ENCODE measurements around the gene RPL18. TPM values are rescaled to one million over a fixed set of nuclear protein-coding genes. Genes with fewer than 3 reads are reported as not detected.

RPL18 gene
- total and polyA plus RNA-seq, 2 experiments from 2014 or later: 659 to 1,266 TPM

GRCh38 chr19:48598996-48599700 is 19.8 kb downstream of the RPL18 start:
- Histone ChIP-seq H3K79me2 (ENCODE audit: insufficient read depth) (no peaks in the 10 kb centered on the region), H3K4me3 (no peak overlapping the region), H3K27me3 (replicated peaks; ENCODE audit: insufficient read depth) (no peaks in the 10 kb centered on the region; the same call in 1 of the 2 replicates), H3K4me1 (ENCODE audit: insufficient read depth) (no peaks in the 10 kb centered on the region), H4K20me1 (ENCODE audit: insufficient read depth) (no peaks in the 10 kb centered on the region), H3K9ac (no peak overlapping the region), H3K36me3 (ENCODE audit: low read depth) (no peaks in the 10 kb centered on the region), H3F3A (ENCODE audit: insufficient read depth) (no peaks in the 10 kb centered on the region), H2AFZ (no peak overlapping the region), H3K9me3 (ENCODE audit: low read depth) (no peaks in the 10 kb centered on the region), H3K9me2 (ENCODE audit: insufficient read depth) (no peaks in the 10 kb centered on the region), H3K4me2 (ENCODE audit: unreplicated experiment) (no peak overlapping the region), H3K27ac (no peak overlapping the region)
- in situ Hi-C loops (cut with MboI): no loop called here
- no peak for DNase-seq
- TF ChIP-seq EZH2 (IDR thresholded peaks at IDR 0.05; ENCODE audit: insufficient read depth, poor library complexity, severe bottlenecking): no peak
- TF ChIP-seq EZH2phosphoT487 (IDR thresholded peaks at IDR 0.05; ENCODE audit: insufficient read depth, low read depth): no peak
- 64 to 65% methylated on average over 27 to 30 of the region's 30 CpGs for WGBS, 2 experiments (ENCODE audit: low coverage in 1 of 2, low lambda C conversion rate in 2 of 2, missing lambda C conversion rate in 2 of 2)

- Histone ChIP-seq H2AFZ (no peak overlapping the region), H3K9me2 (ENCODE audit: insufficient read depth) (no peaks in the 10 kb centered on the region), H3F3A (ENCODE audit: insufficient read depth) (no peaks in the 10 kb centered on the region), H3K27ac (no peak overlapping the region), H3K4me3 (no peak overlapping the region), H3K9ac (no peak overlapping the region), H4K20me1 (ENCODE audit: insufficient read depth) (no peaks in the 10 kb centered on the region), H3K36me3 (ENCODE audit: low read depth) (no peaks in the 10 kb centered on the region), H3K79me2 (ENCODE audit: insufficient read depth) (no peaks in the 10 kb centered on the region), H3K27me3 (replicated peaks; ENCODE audit: insufficient read depth) (no peaks in the 10 kb centered on the region; the same call in 1 of the 2 replicates), H3K9me3 (ENCODE audit: low read depth) (no peaks in the 10 kb centered on the region), H3K4me2 (ENCODE audit: unreplicated experiment) (no peak overlapping the region), H3K4me1 (ENCODE audit: insufficient read depth) (no peaks in the 10 kb centered on the region)
- in situ Hi-C loops (cut with MboI): no loop called here
- DNase-seq: no peak
- TF ChIP-seq EZH2phosphoT487 (IDR thresholded peaks at IDR 0.05; ENCODE audit: insufficient read depth, low read depth): no peak
- no peak for TF ChIP-seq EZH2 (IDR thresholded peaks at IDR 0.05; ENCODE audit: insufficient read depth, poor library complexity, severe bottlenecking)
- WGBS, 2 experiments (ENCODE audit: low coverage in 1 of 2, low lambda C conversion rate in 2 of 2, missing lambda C conversion rate in 2 of 2): 80% methylated on average over 36 to 39 of the region's 39 CpGs
Observed at GRCh38 chr19:48596679-48597465, 22.1 kb downstream of the RPL18 start.

GRCh38 chr19:48596237-48596636 is 22.7 kb downstream of the RPL18 start:
- H3K4me3 ChIP-seq: no peak overlapping the region
- WGBS, 2 experiments (ENCODE audit: low coverage in 1 of 2, low lambda C conversion rate in 2 of 2, missing lambda C conversion rate in 2 of 2): 93% methylated on average over 3 to 4 of the region's 4 CpGs
- H3F3A ChIP-seq (ENCODE audit: insufficient read depth): no peaks in the 10 kb centered on the region
- no peaks in the 10 kb centered on the region for H3K36me3 ChIP-seq (ENCODE audit: low read depth)
- no peaks in the 10 kb centered on the region; the same call in 1 of the 2 replicates for H3K27me3 ChIP-seq (replicated peaks; ENCODE audit: insufficient read depth)
- no peaks in the 10 kb centered on the region for H4K20me1 ChIP-seq (ENCODE audit: insufficient read depth)
- no peak overlapping the region for H3K4me2 ChIP-seq (ENCODE audit: unreplicated experiment)
- TF ChIP-seq EZH2 (IDR thresholded peaks at IDR 0.05; ENCODE audit: insufficient read depth, poor library complexity, severe bottlenecking) (no peak), EZH2phosphoT487 (IDR thresholded peaks at IDR 0.05; ENCODE audit: insufficient read depth, low read depth) (no peak)
- no peak for DNase-seq
- no peaks in the 10 kb centered on the region for H3K9me2 ChIP-seq (ENCODE audit: insufficient read depth)
- H3K9me3 ChIP-seq (ENCODE audit: low read depth): no peaks in the 10 kb centered on the region
- H2AFZ ChIP-seq: no peak overlapping the region
- H3K9ac ChIP-seq: no peak overlapping the region
- no peak overlapping the region for H3K27ac ChIP-seq
- no peaks in the 10 kb centered on the region for H3K79me2 ChIP-seq (ENCODE audit: insufficient read depth)
- H3K4me1 ChIP-seq (ENCODE audit: insufficient read depth): no peaks in the 10 kb centered on the region
- in situ Hi-C loops (cut with MboI): no loop called here

- H3K9me2 ChIP-seq (ENCODE audit: insufficient read depth): no peaks in the 10 kb centered on the region
- no peak overlapping the region for H3K9ac ChIP-seq
- no peaks in the 10 kb centered on the region for H3K79me2 ChIP-seq (ENCODE audit: insufficient read depth)
- H3K4me1 ChIP-seq (ENCODE audit: insufficient read depth): no peaks in the 10 kb centered on the region
- no peaks in the 10 kb centered on the region for H3F3A ChIP-seq (ENCODE audit: insufficient read depth)
- H3K9me3 ChIP-seq (ENCODE audit: low read depth): no peaks in the 10 kb centered on the region
- no peaks in the 10 kb centered on the region for H3K36me3 ChIP-seq (ENCODE audit: low read depth)
- no peaks in the 10 kb centered on the region; the same call in 1 of the 2 replicates for H3K27me3 ChIP-seq (replicated peaks; ENCODE audit: insufficient read depth)
- H3K4me3 ChIP-seq: no peak overlapping the region
- TF ChIP-seq EZH2phosphoT487 (IDR thresholded peaks at IDR 0.05; ENCODE audit: insufficient read depth, low read depth) (no peak), EZH2 (IDR thresholded peaks at IDR 0.05; ENCODE audit: insufficient read depth, poor library complexity, severe bottlenecking) (no peak)
- in situ Hi-C loops (cut with MboI): no loop called here
- H3K27ac ChIP-seq: no peak overlapping the region
- H2AFZ ChIP-seq: no peak overlapping the region
- no peak for DNase-seq
- WGBS, 2 experiments (ENCODE audit: low coverage in 1 of 2, low lambda C conversion rate in 2 of 2, missing lambda C conversion rate in 2 of 2): 45 to 58% methylated on average over 6 of the region's 6 CpGs
- H4K20me1 ChIP-seq (ENCODE audit: insufficient read depth): no peaks in the 10 kb centered on the region
- no peak overlapping the region for H3K4me2 ChIP-seq (ENCODE audit: unreplicated experiment)
Observed at GRCh38 chr19:48595833-48596232, 23.1 kb downstream of the RPL18 start.
